Prostate gland (tissue), 2 donors: ENCODE measurements around the gene C17orf67.

Source experiments
- CTCF ChIP-seq, 4 experiments: fragments of 200-600 bp in 2 of 4; fragments of 450-650 bp in 2 of 4; sonication (generic) in 2 of 4; IDR thresholded peaks; 1 replicate in 3 of 4; 2 replicates in 1 of 4; pipeline ENCODE4 v1.5.1; 2016 to 2019; ENCODE audit warnings: antibody characterized with exemption in 4 of 4, mild to moderate bottlenecking in 2 of 4, moderate library complexity in 2 of 4
- POLR2A ChIP-seq: fragments of 450-650 bp; IDR thresholded peaks from one replicate; pipeline ENCODE4 v1.6.1; 2016; ENCODE audit warnings: antibody characterized with exemption, mild to moderate bottlenecking

GRCh38 chr17:56778898-56779297 is 54.8 kb downstream of the C17orf67 start:
- TF ChIP-seq CTCF (IDR thresholded peaks at IDR 0.05) (no peak), POLR2A (no peak)
